Neural progenitor cell (in vitro differentiated cells): Measurements from ENCODE around the gene IFI27L2.

Experiments
- EZH2 ChIP-seq: fragments of 200-600 bp; sonication (generic); IDR thresholded peaks from 2 replicates; pipeline ENCODE4 v1.6.1; 2017; ENCODE audit warnings: antibody characterized with exemption, mild to moderate bottlenecking, moderate library complexity
- EZH2phosphoT487 ChIP-seq: fragments of 200-600 bp; sonication (generic); IDR thresholded peaks from 2 replicates; pipeline ENCODE4 v1.6.1; 2017; ENCODE audit warnings: antibody characterized with exemption
- TF ChIP-seq, protein P1 (sequence below): fragments of 200-600 bp; sonication (generic); IDR thresholded peaks from 2 replicates; pipeline ENCODE4 v1.5.1; 2017; ENCODE audit warnings: antibody characterized with exemption, mild to moderate bottlenecking

DNA sequence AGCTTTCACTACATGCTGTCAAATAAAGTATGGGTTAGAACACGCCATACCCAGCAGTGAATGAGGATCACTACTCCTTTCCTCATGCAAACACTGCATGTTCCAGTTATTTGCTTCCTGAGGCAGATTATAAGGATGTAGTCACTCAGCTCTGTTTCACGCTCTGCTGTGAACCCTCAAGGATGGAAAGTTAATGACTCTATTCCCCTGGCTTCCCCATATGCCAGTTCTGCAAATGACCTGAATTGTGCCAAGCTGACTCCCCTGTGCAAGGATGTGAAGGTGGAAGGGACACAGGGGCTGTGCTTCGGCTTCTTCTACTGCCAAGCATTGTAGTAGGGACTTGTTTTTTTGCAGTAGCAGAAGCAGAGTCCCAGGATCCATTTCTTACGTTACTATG lies 41.5 kb downstream of the IFI27L2 start:
- TF ChIP-seq, protein P1, sequence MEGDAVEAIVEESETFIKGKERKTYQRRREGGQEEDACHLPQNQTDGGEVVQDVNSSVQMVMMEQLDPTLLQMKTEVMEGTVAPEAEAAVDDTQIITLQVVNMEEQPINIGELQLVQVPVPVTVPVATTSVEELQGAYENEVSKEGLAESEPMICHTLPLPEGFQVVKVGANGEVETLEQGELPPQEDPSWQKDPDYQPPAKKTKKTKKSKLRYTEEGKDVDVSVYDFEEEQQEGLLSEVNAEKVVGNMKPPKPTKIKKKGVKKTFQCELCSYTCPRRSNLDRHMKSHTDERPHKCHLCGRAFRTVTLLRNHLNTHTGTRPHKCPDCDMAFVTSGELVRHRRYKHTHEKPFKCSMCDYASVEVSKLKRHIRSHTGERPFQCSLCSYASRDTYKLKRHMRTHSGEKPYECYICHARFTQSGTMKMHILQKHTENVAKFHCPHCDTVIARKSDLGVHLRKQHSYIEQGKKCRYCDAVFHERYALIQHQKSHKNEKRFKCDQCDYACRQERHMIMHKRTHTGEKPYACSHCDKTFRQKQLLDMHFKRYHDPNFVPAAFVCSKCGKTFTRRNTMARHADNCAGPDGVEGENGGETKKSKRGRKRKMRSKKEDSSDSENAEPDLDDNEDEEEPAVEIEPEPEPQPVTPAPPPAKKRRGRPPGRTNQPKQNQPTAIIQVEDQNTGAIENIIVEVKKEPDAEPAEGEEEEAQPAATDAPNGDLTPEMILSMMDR: no peak
- TF ChIP-seq EZH2phosphoT487: no peak
- TF ChIP-seq EZH2: no peak
